ENCODE measurements around the gene SLC27A1.
"Not testable (repeated sequence)": the region's sequence is repeated elsewhere in the genome, so short reads cannot be mapped to it uniquely, and the experiment has no call there.

SLC27A1 gene

GRCh38 chr19:17542793-17543582 is 72.7 kb downstream of the SLC27A1 start:
- DNase-seq: no peak

GRCh38 chr19:17543986-17544385 is 73.7 kb downstream of the SLC27A1 start:
- DNase-seq: no peak

DNA sequence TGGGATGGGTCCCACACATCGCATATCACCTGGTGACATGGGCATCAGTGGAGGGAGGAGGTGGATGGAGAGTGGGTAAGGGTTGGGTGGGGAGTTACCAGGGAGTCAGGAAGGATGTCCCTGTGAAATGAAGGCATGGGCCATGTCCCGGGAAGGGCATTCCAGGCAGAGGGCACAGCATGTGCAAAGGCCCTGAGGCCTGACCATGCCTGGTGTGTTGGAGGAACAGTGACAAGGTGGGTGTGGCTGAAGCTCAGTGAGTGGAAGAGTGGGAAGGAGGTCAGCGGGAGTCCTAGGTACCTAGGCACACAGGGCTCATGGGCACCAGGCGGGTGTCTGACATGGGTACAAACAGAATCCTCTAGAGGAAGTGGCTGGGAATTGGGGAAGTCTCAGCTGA is 74.1 kb downstream of the SLC27A1 start:
- DNase-seq: no peak

GRCh38 chr19:17548145-17548544 is 77.8 kb downstream of the SLC27A1 start:
- DNase-seq: no peak

- DNase-seq: no peak
These were observed 78.9 kb downstream of the SLC27A1 start for GRCh38 chr19:17549085-17549740.

- no peak for DNase-seq
These were observed 79.8 kb downstream of the SLC27A1 start for GRCh38 chr19:17550076-17550667.

DNA sequence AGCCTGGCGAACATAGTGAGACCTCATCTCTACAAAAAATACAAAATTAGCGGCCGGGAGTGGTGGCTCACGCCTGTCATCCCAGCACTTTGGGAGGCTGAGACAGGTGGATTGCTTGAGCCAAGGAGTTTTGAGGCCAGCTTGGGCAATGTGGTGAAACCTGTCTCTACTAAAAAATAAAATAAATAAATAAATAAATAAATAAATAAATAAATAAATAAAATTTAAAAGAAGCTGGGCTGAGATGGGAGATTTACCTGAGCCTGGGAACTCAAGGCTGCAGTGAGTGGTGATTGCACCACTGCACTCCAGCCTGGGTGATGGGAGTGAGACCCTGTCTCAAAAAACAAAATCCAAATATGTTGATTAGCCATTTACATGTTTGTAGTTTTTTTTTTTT is 82.4 kb downstream of the SLC27A1 start:
- DNase-seq: not testable (repeated sequence)

DNA sequence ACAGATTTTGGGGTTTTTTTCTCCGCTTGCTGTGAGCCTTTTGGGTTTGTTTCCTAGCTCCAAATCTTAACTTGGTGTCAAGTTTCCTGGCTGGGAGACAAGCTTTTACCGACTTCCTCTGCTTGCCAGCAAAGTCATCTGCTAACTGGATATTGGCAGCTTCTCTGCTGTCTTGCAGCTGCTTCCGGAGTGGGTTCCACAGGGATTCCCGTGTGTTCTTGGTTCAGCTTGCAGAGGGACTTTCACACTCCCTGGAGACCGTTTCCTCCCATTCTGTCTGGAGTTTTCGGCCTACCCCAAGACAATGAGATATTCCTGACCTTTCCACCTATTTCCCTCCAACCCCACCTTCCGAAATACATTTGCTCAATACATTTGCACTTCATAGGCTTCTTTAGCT is 82.9 kb downstream of the SLC27A1 start:
- DNase-seq: no peak

GRCh38 chr19:17554968-17555479 is 84.7 kb downstream of the SLC27A1 start:
- no peak for DNase-seq

DNA sequence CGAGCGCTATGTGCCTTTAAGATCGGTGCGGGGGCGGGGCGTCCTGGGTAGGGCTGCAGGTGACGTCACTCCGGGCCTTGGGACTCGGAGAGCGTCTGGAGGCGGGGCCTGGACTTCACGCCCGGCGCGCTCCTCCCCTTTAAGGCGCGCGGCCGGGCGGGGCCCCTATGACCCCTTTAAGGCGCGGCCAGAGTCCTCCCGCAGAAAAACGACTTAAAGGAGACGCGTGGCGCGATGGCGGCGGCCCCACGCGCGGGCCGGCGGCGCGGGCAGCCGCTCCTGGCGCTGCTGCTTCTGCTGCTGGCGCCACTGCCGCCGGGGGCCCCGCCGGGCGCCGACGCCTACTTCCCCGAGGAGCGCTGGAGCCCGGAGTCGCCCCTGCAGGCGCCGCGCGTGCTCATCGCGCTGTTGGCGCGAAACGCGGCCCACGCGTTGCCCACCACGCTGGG is 85.2 kb downstream of the SLC27A1 start, which contains the start of gene COLGALT1:
Gene COLGALT1 (plus strand): TSS at position 170 of the 449 bp plus-strand sequence. CDS start 65 bp downstream, at position 235.
- DNase-seq: peak; percentile 98

Data from KG1 (cell line).